Stimulated activated CD4-positive, alpha-beta T cell treated with anti-CD3 and anti-CD28 coated beads, Interleukin-12 subunit alpha, Interleukin-12 subunit beta, amount 100 ng/mL, for 48 hours (primary cell): ENCODE results near the gene IL12RB2.

ENCODE experiments used
- DNase-seq, 3 donors: peaks; one replicate each; pipeline ENCODE4 v3.0.0-alpha.2; 2020; ENCODE audit warnings: low read depth in 2 of 3, low spot score in 1 of 3

The IL12RB2 gene

DNA sequence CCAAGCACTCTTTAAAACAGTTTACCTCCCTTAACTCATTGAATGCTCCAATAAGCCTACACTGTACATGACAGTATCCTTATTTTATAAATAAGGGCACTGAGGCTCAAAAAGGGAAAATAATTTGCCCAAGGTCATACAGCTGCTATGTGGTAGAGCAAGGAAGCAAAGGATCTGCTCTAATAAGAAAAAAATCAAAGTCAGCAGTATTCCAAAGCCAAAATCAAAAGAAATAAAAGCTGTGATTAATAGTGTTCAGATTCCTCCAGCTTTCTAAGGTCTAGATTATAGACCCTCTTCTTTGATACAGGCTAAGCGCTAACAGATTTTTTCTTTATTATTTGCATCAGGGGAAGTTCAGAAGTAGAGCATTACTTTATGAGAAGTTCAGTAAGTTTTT, 39.3 kb downstream of the IL12RB2 start:
- DNase-seq: no peak

GRCh38 chr1:67347688-67348472, 40.2 kb downstream of the IL12RB2 start:
- no peak for DNase-seq

DNA sequence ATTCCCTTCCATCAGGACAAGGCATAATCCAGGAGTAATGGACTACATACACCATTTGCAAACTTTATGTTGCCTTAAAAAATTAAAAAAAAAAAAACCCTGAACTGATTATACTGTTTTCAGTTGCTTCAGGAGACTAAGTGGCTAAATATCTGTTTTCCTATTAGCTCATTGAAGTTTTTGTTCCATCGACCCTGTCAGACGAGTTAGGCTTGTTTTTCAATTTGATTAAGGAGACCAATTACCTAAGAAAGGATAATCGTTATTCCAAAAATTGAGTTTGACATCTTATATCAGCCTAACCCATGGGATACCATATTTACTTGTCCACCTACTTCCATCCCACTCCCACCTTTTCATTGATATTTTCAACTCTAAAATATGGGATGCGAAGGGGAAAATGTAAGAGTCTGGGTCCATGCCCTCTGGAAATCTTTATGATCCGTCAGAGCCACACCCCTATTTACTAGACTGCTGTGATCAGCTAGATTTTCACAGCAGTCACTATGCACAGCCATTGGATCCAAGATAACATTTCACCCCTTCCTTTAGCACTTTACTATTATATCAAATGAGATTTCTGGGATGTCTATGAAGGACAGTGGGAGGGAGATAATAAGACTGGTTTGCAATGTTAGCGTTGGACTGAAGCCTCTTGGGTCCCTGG, 41.0 kb downstream of the IL12RB2 start:
- DNase-seq: no peak

GRCh38 chr1:67350783-67351182, 43.1 kb downstream of the IL12RB2 start:
- no peak for DNase-seq

GRCh38 chr1:67352211-67352610, 44.5 kb downstream of the IL12RB2 start:
- DNase-seq: no peak

GRCh38 chr1:67355745-67356424, 48.2 kb downstream of the IL12RB2 start:
- DNase-seq: no peak

DNA sequence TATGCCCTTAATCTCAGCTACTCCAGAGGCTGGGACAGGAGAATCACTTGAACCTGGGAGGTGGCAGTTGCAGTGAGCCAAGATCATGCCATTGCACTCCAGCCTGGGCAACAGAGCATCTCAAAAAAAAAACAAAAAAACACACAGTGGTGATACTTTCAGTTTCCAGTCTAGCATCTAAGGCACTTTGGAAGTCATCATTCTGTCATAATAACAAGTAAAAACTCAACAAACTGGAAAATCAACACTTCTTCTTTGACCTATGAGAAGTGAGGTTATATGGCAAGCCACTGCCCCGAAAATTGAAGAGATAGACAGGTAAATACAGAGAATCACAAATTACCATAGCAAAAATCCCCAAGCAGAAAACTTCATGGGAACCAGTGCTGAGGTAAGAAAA, 51.9 kb downstream of the IL12RB2 start:
- DNase-seq: no peak

- DNase-seq: no peak
Observed at GRCh38 chr1:67361641-67362040, 54.0 kb downstream of the IL12RB2 start.

GRCh38 chr1:67367370-67368045, 59.8 kb downstream of the IL12RB2 start:
- no peak for DNase-seq

- no peak for DNase-seq
Observed at GRCh38 chr1:67368046-67368514, 60.4 kb downstream of the IL12RB2 start.

GRCh38 chr1:67371043-67371442, 63.4 kb downstream of the IL12RB2 start:
- DNase-seq: no peak

GRCh38 chr1:67371681-67372080, 64.0 kb downstream of the IL12RB2 start:
- DNase-seq: no peak

DNA sequence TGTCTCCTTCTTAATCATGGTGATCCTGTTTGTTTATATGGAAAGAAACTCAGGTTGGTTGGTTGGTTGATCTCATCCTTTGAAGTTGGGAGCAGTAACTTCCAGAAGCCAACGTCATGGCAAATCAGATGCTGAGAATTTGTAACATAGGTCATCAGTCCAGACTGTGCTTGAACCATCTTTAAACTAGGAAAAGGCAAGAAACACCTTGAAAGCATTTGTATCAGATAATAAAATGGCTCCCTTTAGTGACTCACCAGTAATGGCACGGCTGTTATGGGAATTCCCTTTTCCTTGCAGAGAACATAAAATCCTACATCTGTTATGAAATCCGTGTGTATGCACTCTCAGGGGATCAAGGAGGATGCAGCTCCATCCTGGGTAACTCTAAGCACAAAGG, 64.5 kb downstream of the IL12RB2 start:
- DNase-seq: no peak

- no peak for DNase-seq
Observed at GRCh38 chr1:67372898-67373297, 65.2 kb downstream of the IL12RB2 start.

DNA sequence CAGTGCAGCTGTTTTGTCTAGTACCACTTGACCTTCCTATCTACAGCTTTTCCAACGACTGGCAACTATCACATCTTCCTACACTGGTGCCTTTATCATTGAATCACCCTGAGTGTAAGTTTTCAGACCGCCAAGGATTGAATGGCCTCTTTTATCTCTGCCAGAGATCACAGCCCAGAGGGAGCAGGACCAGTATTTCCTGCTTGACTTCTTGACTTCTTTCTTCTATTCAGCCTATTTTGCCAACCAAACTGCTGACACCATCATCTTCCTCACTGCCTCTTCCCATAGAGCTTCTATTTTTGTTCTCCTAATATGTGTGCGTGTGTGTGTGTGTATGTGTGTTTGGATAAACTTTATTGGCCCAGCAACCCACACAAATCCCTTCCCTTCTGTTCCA, 68.7 kb downstream of the IL12RB2 start:
- DNase-seq: no peak

DNA sequence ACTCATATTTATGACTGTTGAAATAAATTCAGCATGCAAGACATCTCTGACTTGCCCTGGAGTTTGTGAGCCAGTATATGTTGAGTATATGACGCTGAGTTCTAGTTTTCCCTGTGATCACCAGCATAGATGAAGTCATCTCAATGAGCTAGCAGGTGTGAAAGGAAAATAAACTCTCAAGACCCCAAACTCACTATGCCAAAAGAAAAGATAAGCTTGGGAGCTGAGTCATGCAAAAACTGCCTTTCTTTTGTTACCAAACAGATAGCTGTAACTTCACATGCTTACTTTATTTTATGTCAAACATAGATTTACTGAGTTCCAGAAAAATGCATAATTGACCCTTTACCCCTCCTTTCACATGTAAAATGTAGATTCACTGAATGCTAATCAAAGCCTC, 69.6 kb downstream of the IL12RB2 start:
- DNase-seq: no peak

- no peak for DNase-seq
Observed at GRCh38 chr1:67381154-67381553, 73.5 kb downstream of the IL12RB2 start.

DNA sequence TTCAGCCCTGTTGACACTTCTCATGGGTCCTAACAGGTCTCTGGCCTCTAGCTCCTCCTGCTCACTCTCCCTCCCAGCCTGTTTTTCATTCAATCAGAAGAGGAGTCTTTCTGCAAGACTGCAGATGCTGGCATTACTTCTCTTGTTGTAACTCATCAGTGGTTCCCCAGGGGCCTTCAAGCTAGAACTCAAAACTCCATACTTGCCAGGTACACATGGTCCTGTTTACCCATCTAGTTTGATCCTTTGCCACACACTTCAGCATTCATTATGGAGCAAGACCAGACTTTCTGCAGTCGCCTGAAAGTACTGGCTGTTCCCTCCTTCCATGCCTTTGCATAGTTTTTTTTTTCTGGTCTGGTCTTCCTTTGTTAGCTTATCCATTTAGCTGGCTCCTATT, 74.6 kb downstream of the IL12RB2 start:
- DNase-seq: no peak

DNA sequence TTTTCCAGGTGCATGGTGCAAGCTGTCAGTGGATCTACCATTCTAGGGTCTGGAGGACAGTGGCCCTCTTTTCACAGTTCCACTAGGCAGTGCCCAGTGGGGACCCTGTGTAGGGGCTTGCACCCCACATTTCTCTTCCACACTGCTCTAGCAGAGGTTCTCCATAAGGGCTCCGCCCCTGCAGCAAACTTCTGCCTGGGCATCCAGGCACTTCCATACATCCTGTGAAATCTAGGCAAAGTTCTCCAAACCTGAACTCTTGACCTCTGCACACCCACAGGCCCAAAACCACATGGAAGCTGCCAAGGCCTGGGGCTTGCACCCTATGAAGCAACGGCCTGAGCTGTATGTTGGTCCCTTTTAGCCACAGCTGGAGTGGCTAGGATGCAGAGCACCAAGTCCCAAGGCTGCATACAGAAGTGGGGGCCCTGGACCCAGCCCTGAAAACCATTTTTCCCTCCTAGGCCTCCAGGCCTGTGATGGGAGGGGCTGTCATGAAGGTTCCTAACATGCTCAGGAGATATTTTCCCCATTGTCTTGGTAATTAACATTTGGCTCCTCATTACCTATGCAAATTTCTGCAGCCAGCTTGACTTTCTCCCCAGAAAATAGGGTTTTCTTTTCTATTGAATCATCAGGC, 76.4 kb downstream of the IL12RB2 start:
- DNase-seq: no peak

- no peak for DNase-seq
Observed at GRCh38 chr1:67390041-67390887, 82.6 kb downstream of the IL12RB2 start.
